Measurements from ENCODE around the gene CHN1.

- TF ChIP-seq CTCF (IDR thresholded peaks at IDR 0.05; ENCODE audit: control extremely low read depth in 1 of 3, insufficient read depth in 1 of 3, low read depth in 1 of 3, low read length in 3 of 3) = no peak
- TF ChIP-seq EZH2 (IDR thresholded peaks at IDR 0.05; ENCODE audit: low read depth, low read length, severe bottlenecking) = no peak
- TF ChIP-seq POLR2A (IDR thresholded peaks at IDR 0.05; ENCODE audit: control extremely low read depth in 1 of 2, low read depth in 2 of 2, low read length in 2 of 2) = no peak
- TF ChIP-seq USF2 (IDR thresholded peaks at IDR 0.05; ENCODE audit: low read length) = no peak
Observed at GRCh38 chr2:174829550-174829949, 175.6 kb downstream of the CHN1 start.

Data from H1 (cell line).